IMR-90 (cell line): Measurements from ENCODE around the gene INO80D. TPM values are rescaled to one million over a fixed set of nuclear protein-coding genes. Genes with fewer than 3 reads are reported as not detected.

Experiments
- ATAC-seq: fragments of 200-7000 bp; cut with Tn5 transposase; 2 replicates; pipeline ENCODE4 v1.9.1; 2020; ENCODE audit warnings: low read depth, mild to moderate bottlenecking, moderate library complexity
- BruUV-seq: library from RNA; stranded (reverse); fragments of 400-500 nt; replicated peaks from 2 replicates; lab custom pipeline; 2021; lab: Mats Ljungman, UMichigan
- CTCF ChIA-PET: fragments of 300-600 bp; formaldehyde crosslinking; extraction: SDS; loops from one replicate; lab custom pipeline; 2021; ENCODE audit warnings: antibody characterized with exemption; lab: Yijun Ruan, JAX
- POLR2A ChIA-PET: fragments of 300-600 bp; sonication (Branson Sonifier 250); formaldehyde crosslinking; loops from one replicate; lab custom pipeline; 2022; ENCODE audit warnings: antibody characterized with exemption; ENCODE audit not compliant: unreplicated experiment; lab: Charles Lee
- DNase-seq: peaks from one replicate; pipeline ENCODE4 v3.0.0; 2013
- H2AFZ ChIP-seq: replicated peaks from 2 replicates; pipeline ENCODE3; 2013; ENCODE audit warnings: low read length, mild to moderate bottlenecking; ENCODE audit not compliant: poor library complexity
- H2AK5ac ChIP-seq: 2 replicates; pipeline ENCODE4 v1.6.1; 2013; ENCODE audit warnings: low read depth, low read length, inconsistent platforms
- H2AK9ac ChIP-seq: replicated peaks from 2 replicates; pipeline ENCODE3; 2013; ENCODE audit warnings: mild to moderate bottlenecking, low read depth, low read length, moderate library complexity; ENCODE audit not compliant: poor library complexity
- H2BK120ac ChIP-seq: 2 replicates; pipeline ENCODE4 v1.6.1; 2013; ENCODE audit warnings: low read depth, low read length, inconsistent platforms
- H2BK15ac ChIP-seq: 3 replicates; pipeline ENCODE4 v1.6.1; 2013; ENCODE audit warnings: low read depth, low read length, inconsistent platforms
- H2BK20ac ChIP-seq: 2 replicates; pipeline ENCODE4 v1.6.1; 2013; ENCODE audit warnings: low read depth, mild to moderate bottlenecking, inconsistent platforms, low read length, moderate library complexity
- H2BK5ac ChIP-seq: 2 replicates; pipeline ENCODE4 v1.6.1; 2013; ENCODE audit warnings: mild to moderate bottlenecking, low read depth, low read length, inconsistent platforms; ENCODE audit not compliant: poor library complexity, severe bottlenecking
- H3K14ac ChIP-seq: replicated peaks from 2 replicates; pipeline ENCODE4 v1.6.1; 2013; ENCODE audit warnings: low read depth, low read length, inconsistent platforms
- H3K18ac ChIP-seq: 2 replicates; pipeline ENCODE4 v1.6.1; 2013; ENCODE audit warnings: low read depth, low read length, control low read depth
- H3K23ac ChIP-seq: 2 replicates; pipeline ENCODE4 v1.6.1; 2013; ENCODE audit warnings: low read depth, low read length, inconsistent platforms
- H3K27ac ChIP-seq: 2 replicates; pipeline ENCODE4 v1.5.1; 2013; ENCODE audit warnings: mild to moderate bottlenecking, control low read depth, low read length; ENCODE audit not compliant: insufficient read depth
- H3K27me3 ChIP-seq: 2 replicates; pipeline ENCODE4 v1.6.1; 2013; ENCODE audit warnings: low read length; ENCODE audit not compliant: control insufficient read depth, insufficient read depth
- H3K36me3 ChIP-seq: 2 replicates; pipeline ENCODE4 v1.6.1; 2013; ENCODE audit warnings: low read length, mixed read lengths; ENCODE audit not compliant: control insufficient read depth, insufficient read depth
- H3K4ac ChIP-seq: 2 replicates; pipeline ENCODE4 v1.6.1; 2013; ENCODE audit warnings: low read depth, low read length, inconsistent platforms
- H3K4me1 ChIP-seq: 2 replicates; pipeline ENCODE4 v1.6.1; 2013; ENCODE audit warnings: low read length, mixed read lengths; ENCODE audit not compliant: control insufficient read depth, insufficient read depth
- H3K4me2 ChIP-seq: 2 replicates; pipeline ENCODE4 v1.6.1; 2013; ENCODE audit warnings: low read depth, mild to moderate bottlenecking, control low read depth, low read length, moderate library complexity
- H3K4me3 ChIP-seq: 2 replicates; pipeline ENCODE4 v1.5.1; 2013; ENCODE audit warnings: low read depth, mild to moderate bottlenecking, control low read depth, low read length, moderate library complexity; ENCODE audit not compliant: insufficient read depth
- H3K56ac ChIP-seq: 2 replicates; pipeline ENCODE4 v1.6.1; 2013; ENCODE audit warnings: low read length, inconsistent platforms; ENCODE audit not compliant: insufficient read depth; ENCODE audit errors: extremely low read depth
- H3K79me1 ChIP-seq, 2 experiments: 2 replicates each; pipeline ENCODE4 v1.6.1; 2013; ENCODE audit warnings: low read length in 2 of 2, inconsistent platforms in 1 of 2, low read depth in 1 of 2
- H3K9ac ChIP-seq: 2 replicates; pipeline ENCODE4 v1.6.1; 2013; ENCODE audit warnings: low read depth, low read length, control low read depth
- H3K9me1 ChIP-seq: 2 replicates; pipeline ENCODE4 v1.6.1; 2013; ENCODE audit warnings: low read length, inconsistent platforms; ENCODE audit not compliant: insufficient read depth
- H3K9me3 ChIP-seq: 2 replicates; pipeline ENCODE4 v1.6.1; 2013; ENCODE audit warnings: low read length; ENCODE audit not compliant: control insufficient read depth, insufficient read depth
- H4K20me1 ChIP-seq: 2 replicates; pipeline ENCODE4 v1.6.1; 2013; ENCODE audit warnings: low read length, inconsistent platforms; ENCODE audit not compliant: insufficient read depth
- H4K5ac ChIP-seq: 2 replicates; pipeline ENCODE4 v1.6.1; 2013; ENCODE audit warnings: mild to moderate bottlenecking, low read depth, low read length, control low read depth
- H4K8ac ChIP-seq, 2 experiments: 2 replicates each; pipeline ENCODE4 v1.6.1; 2013; ENCODE audit warnings: low read depth in 2 of 2, low read length in 2 of 2, control low read depth in 1 of 2, inconsistent platforms in 1 of 2
- H4K91ac ChIP-seq: 2 replicates; pipeline ENCODE4 v1.6.1; 2013; ENCODE audit warnings: low read depth, low read length, inconsistent platforms; ENCODE audit not compliant: insufficient read depth
- BHLHE40 ChIP-seq: fragments of 150-350 bp; IDR thresholded peaks from 2 replicates; pipeline ENCODE4 v1.6.1; 2016; ENCODE audit warnings: mild to moderate bottlenecking, low read depth, low read length
- CEBPB ChIP-seq: IDR thresholded peaks from 2 replicates; pipeline ENCODE4 v1.6.1; 2012; ENCODE audit warnings: low read depth, low read length, improper control_type of control experiment
- CHD1 ChIP-seq: IDR thresholded peaks from 2 replicates; pipeline ENCODE4 v1.6.1; 2012; ENCODE audit warnings: low read depth, low read length, improper control_type of control experiment
- CTCF ChIP-seq: conservative IDR thresholded peaks from 2 replicates; pipeline ENCODE4 v1.5.1; 2012; ENCODE audit warnings: mild to moderate bottlenecking, low read depth, low read length, improper control_type of control experiment
- ELK1 ChIP-seq: fragments of 150-350 bp; IDR thresholded peaks from 2 replicates; pipeline ENCODE4 v1.6.1; 2016; ENCODE audit warnings: low read depth, mild to moderate bottlenecking, low read length, moderate library complexity, borderline replicate concordance
- FOS ChIP-seq: fragments of 150-350 bp; IDR thresholded peaks from 2 replicates; pipeline ENCODE4 v1.6.1; 2016; ENCODE audit warnings: low read depth, low read length
- MAFK ChIP-seq: IDR thresholded peaks from 2 replicates; pipeline ENCODE4 v1.6.1; 2012; ENCODE audit warnings: low read depth, low read length, improper control_type of control experiment
- MAZ ChIP-seq: IDR thresholded peaks from 2 replicates; pipeline ENCODE4 v1.6.1; 2012; ENCODE audit warnings: low read depth, mild to moderate bottlenecking, low read length, improper control_type of control experiment, moderate library complexity, borderline replicate concordance
- MXI1 ChIP-seq: IDR thresholded peaks from 2 replicates; pipeline ENCODE4 v1.6.1; 2012; ENCODE audit warnings: low read depth, mild to moderate bottlenecking, low read length, moderate library complexity, borderline replicate concordance
- NFE2L2 ChIP-seq: fragments of 150-350 bp; IDR thresholded peaks from 2 replicates; pipeline ENCODE4 v1.6.1; 2016; ENCODE audit warnings: low read depth, mild to moderate bottlenecking, low read length
- POLR2A ChIP-seq: IDR thresholded peaks from 2 replicates; pipeline ENCODE4 v1.6.1; 2012; ENCODE audit warnings: mild to moderate bottlenecking, low read depth, low read length
- RAD21 ChIP-seq: IDR thresholded peaks from 2 replicates; pipeline ENCODE4 v1.6.1; 2012; ENCODE audit warnings: low read length, improper control_type of control experiment
- RCOR1 ChIP-seq: IDR thresholded peaks from 2 replicates; pipeline ENCODE4 v1.6.1; 2012; ENCODE audit warnings: mild to moderate bottlenecking, low read length, improper control_type of control experiment; ENCODE audit not compliant: insufficient replicate concordance
- RFX5 ChIP-seq: IDR thresholded peaks from 2 replicates; pipeline ENCODE4 v1.8.0; 2012; ENCODE audit warnings: low read depth, mild to moderate bottlenecking, low read length, moderate library complexity
- SMC3 ChIP-seq: fragments of 150-350 bp; IDR thresholded peaks from 2 replicates; pipeline ENCODE4 v1.6.1; 2016; ENCODE audit warnings: low read depth, mild to moderate bottlenecking, antibody characterized with exemption, low read length, moderate library complexity
- USF2 ChIP-seq: fragments of 150-350 bp; IDR thresholded peaks from 2 replicates; pipeline ENCODE4 v1.6.1; 2017; ENCODE audit warnings: mild to moderate bottlenecking, antibody characterized with exemption, low read length, low read depth
- WGBS, 2 experiments: methylation state at CpG; one replicate each; pipeline versions ENCODE4 v1.1.5 to v1.1.7; 2013; ENCODE audit warnings: missing lambda C conversion rate in 2 of 2; ENCODE audit not compliant: insufficient read length in 1 of 2; ENCODE audit errors: extremely low coverage in 2 of 2; 5-methylcytosine and 5-hydroxymethylcytosine counted together
- dilution Hi-C: fragments of 300-500 bp; cut with HindIII; formaldehyde crosslinking; loops from one replicate; pipeline ENCODE4 v1.14.3; 2018; ENCODE audit warnings: low sequenced_read_pairs; ENCODE audit not compliant: unreplicated experiment
- in situ Hi-C: fragments of 300-500 bp; cut with MboI; formaldehyde crosslinking; loops from 3 replicates; pipeline ENCODE4 v1.14.3; 2019; ENCODE audit warnings: low sequenced_read_pairs, inconsistent platforms, mixed read lengths
- intact Hi-C: fragments of 100-400 bp; cut with micrococcal nuclease; formaldehyde crosslinking; loops from 2 replicates; pipeline ENCODE4 v1.10.0; 2022
- polyA plus RNA-seq, 3 experiments: library from polyadenylated mRNA; depleted of rRNA; stranded (reverse); fragments of >200 nt; gene quantifications; 2 replicates each; pipeline ENCODE4 v1.2.3, GENCODE V29; 2012; ENCODE audit warnings: low replicate concordance in 1 of 3
- total RNA-seq: library from RNA; depleted of rRNA; stranded (reverse); fragments of >200 nt; gene quantifications from 2 replicates; pipeline ENCODE4 v1.2.3, GENCODE V29; 2012

Gene INO80D
- total and polyA plus RNA-seq, 2 of the 4 experiments (the other 2 are of a cell fraction) = 0.79 to 4.5 TPM

GRCh38 chr2:206001912-206002311 lies 84.1 kb downstream of the INO80D start:
- POLR2A ChIA-PET = no interaction called here
- Histone ChIP-seq H3K9ac (no peak overlapping the region), H3K18ac (no peak overlapping the region; the same call in 1 of the 2 replicates), H4K91ac (no peak overlapping the region), H2BK15ac (no peak overlapping the region), H3K4ac (no peak overlapping the region), H3K56ac (no peak overlapping the region), H2BK5ac (no peak overlapping the region), H3K4me3 (no peak overlapping the region), H3K27ac (no peak overlapping the region), H3K14ac (no peak overlapping the region), H4K5ac (no peak overlapping the region), H4K8ac (no peak overlapping the region), H3K27me3 (no peaks in the 10 kb centered on the region), H3K4me1 (peaks cover 3% of the 10 kb centered on the region), H2AK5ac (no peak overlapping the region), H3K36me3 (peaks cover 20% of the 10 kb centered on the region), H2AFZ (no peak overlapping the region), H3K4me2 (peak overlapping the region; percentile 31; the same call in 1 of the 2 replicates), H3K23ac (no peak overlapping the region), H2BK20ac (no peak overlapping the region), H3K9me1 (peaks cover 3% of the 10 kb centered on the region; the same call in 1 of the 2 replicates), H4K20me1 (no peaks in the 10 kb centered on the region), H3K9me3 (no peaks in the 10 kb centered on the region), H3K79me1 (no peaks in the 10 kb centered on the region), H2BK120ac (no peak overlapping the region), H2AK9ac (no peak overlapping the region)
- CTCF ChIA-PET = interaction anchor here (1.3 kb wide), 2 partner anchors 26 to 54 kb away, joined by 3 to 4 read pairs; no protein-coding TSS in a partner anchor
- peak; percentile 16 for DNase-seq
- no peak for TF ChIP-seq MAFK
- no peak for TF ChIP-seq USF2
- TF ChIP-seq RAD21 = no peak
- no peak for TF ChIP-seq NFE2L2
- no peak for TF ChIP-seq FOS
- TF ChIP-seq CTCF = no peak
- no peak for TF ChIP-seq CEBPB
- TF ChIP-seq MXI1 = no peak
- no peak for TF ChIP-seq POLR2A
- no peak for TF ChIP-seq RFX5
- no peak for TF ChIP-seq MAZ
- no peak for TF ChIP-seq CHD1
- TF ChIP-seq RCOR1 = no peak
- no peak for TF ChIP-seq SMC3
- no peak for TF ChIP-seq BHLHE40
- no peak for TF ChIP-seq ELK1
- intact Hi-C loops (no loop called here), in situ Hi-C loops (no loop called here), dilution Hi-C loops (no loop called here)
- no CpG with 5 or more reads among the region's 5 CpGs for WGBS, 2 experiments
- BruUV-seq = no TSS peak
- ATAC-seq = no peak
